CD8-positive, alpha-beta memory T cell (primary cell): Measurements from ENCODE around the gene MARCHF11. TPM values are rescaled to one million over a fixed set of nuclear protein-coding genes. Genes with fewer than 3 reads are reported as not detected.

Experiments
- CTCF ChIA-PET: fragments of 350-600 bp; sonication (Branson Sonifier 250); formaldehyde crosslinking; loops from one replicate; lab custom pipeline; 2021; ENCODE audit warnings: antibody characterized with exemption; lab: Charles Lee
- POLR2A ChIA-PET: fragments of 350-600 bp; sonication (Branson Sonifier 250); formaldehyde crosslinking; loops from one replicate; lab custom pipeline; 2021; ENCODE audit warnings: antibody characterized with exemption; lab: Charles Lee
- DNase-seq, 5 donors: peaks; one replicate each; pipeline versions ENCODE4 v3.0.0 to v3.0.0-alpha.2; 2020 to 2022; ENCODE audit warnings: mixed read lengths in 1 of 5
- H3K27ac ChIP-seq: one replicate; pipeline ENCODE4 v1.7.0; 2013; ENCODE audit warnings: low read depth, mild to moderate bottlenecking, low read length, moderate library complexity
- H3K27me3 ChIP-seq: 2 replicates; pipeline ENCODE4 v1.7.0; 2013; ENCODE audit warnings: low read length, mild to moderate bottlenecking; ENCODE audit not compliant: insufficient read depth, poor library complexity, severe bottlenecking
- H3K36me3 ChIP-seq: 2 replicates; pipeline ENCODE4 v1.7.0; 2013; ENCODE audit warnings: mild to moderate bottlenecking, low read length, moderate library complexity; ENCODE audit not compliant: insufficient read depth
- H3K4me1 ChIP-seq: 2 replicates; pipeline ENCODE4 v1.7.0; 2013; ENCODE audit warnings: mild to moderate bottlenecking, low read length, moderate library complexity; ENCODE audit not compliant: insufficient read depth
- H3K4me3 ChIP-seq: 2 replicates; pipeline ENCODE4 v1.7.0; 2013; ENCODE audit warnings: mild to moderate bottlenecking, low read length
- H3K9me3 ChIP-seq: 2 replicates; pipeline ENCODE4 v1.7.0; 2013; ENCODE audit warnings: mild to moderate bottlenecking, low read length
- H3K27ac Mint-ChIP-seq, 8 donors: one replicate each; pipeline ENCODE4 v1.8.0; 2020 to 2021; ENCODE audit warnings: mixed read lengths in 8 of 8, mild to moderate bottlenecking in 6 of 8, inconsistent platforms in 3 of 8, moderate library complexity in 3 of 8
- H3K27me3 Mint-ChIP-seq, 2 donors: one replicate each; pipeline ENCODE4 v1.8.0; 2020 to 2021; ENCODE audit warnings: mixed read lengths in 2 of 2, mild to moderate bottlenecking in 1 of 2, moderate library complexity in 1 of 2
- H3K36me3 Mint-ChIP-seq, 3 donors: one replicate each; pipeline ENCODE4 v1.8.0; 2020 to 2021; ENCODE audit warnings: mixed read lengths in 3 of 3, inconsistent platforms in 1 of 3, mild to moderate bottlenecking in 1 of 3
- H3K4me1 Mint-ChIP-seq, 3 donors: one replicate each; pipeline ENCODE4 v1.8.0; 2020 to 2021; ENCODE audit warnings: mixed read lengths in 3 of 3, inconsistent platforms in 1 of 3, mild to moderate bottlenecking in 1 of 3
- H3K4me3 Mint-ChIP-seq, 7 donors: one replicate each; pipeline ENCODE4 v1.8.0; 2020 to 2021; ENCODE audit warnings: mixed read lengths in 7 of 7, mild to moderate bottlenecking in 6 of 7, moderate library complexity in 4 of 7, inconsistent platforms in 2 of 7
- H3K9me3 Mint-ChIP-seq, 5 donors: one replicate each; pipeline ENCODE4 v1.8.0; 2020 to 2022; ENCODE audit warnings: mixed read lengths in 5 of 5, mild to moderate bottlenecking in 3 of 5, moderate library complexity in 2 of 5, inconsistent platforms in 1 of 5
- polyA plus RNA-seq: library from polyadenylated mRNA; unstranded; fragments of 300-500 nt; fragmentation: Illumina TruSeq; gene quantifications from one replicate; pipeline ENCODE4 v1.2.3, GENCODE V29; 2021
- total RNA-seq, 2 experiments: library from RNA; stranded (reverse); gene quantifications; one replicate each; pipeline ENCODE4 v1.2.3, GENCODE V29; 2021

Gene MARCHF11
- total and polyA plus RNA-seq, 3 experiments from 2014 or later = not detected

DNA sequence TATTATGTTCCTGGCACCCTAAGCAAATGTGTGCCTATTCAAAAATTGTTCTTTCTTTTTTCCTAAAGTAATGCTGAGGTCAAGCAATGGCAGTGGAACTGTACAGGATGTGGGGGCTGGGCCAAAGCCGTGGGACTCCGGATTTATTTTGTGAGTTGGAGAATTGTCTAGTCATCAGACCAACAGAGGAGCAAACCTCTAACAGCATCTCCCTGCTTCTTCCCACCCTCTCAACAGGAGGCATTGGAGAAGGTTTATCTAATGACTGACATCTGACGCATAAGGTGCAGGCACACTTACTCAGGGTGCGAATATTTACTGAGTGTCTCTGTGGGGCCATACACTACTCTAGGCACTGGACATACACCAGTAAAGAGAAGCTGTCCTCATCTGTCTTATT, 38.6 kb downstream of the MARCHF11 start:
- DNase-seq = no peak
- ChIA-PET POLR2A (no interaction called here), CTCF (no interaction called here)
- H3K36me3 Mint-ChIP-seq = no peaks in the 10 kb centered on the region
- H3K4me1 Mint-ChIP-seq = no peaks in the 10 kb centered on the region
- H3K9me3 Mint-ChIP-seq = peaks cover 4 to 12% (median 8%) of the 10 kb centered on the region in 5 donors
- peaks cover 0 to 1% of the 10 kb centered on the region in 2 donors for H3K27me3 Mint-ChIP-seq
- Histone ChIP-seq H3K4me3 (no peak overlapping the region), H3K36me3 (no peaks in the 10 kb centered on the region), H3K9me3 (no peaks in the 10 kb centered on the region), H3K27ac (no peak overlapping the region), H3K4me1 (no peaks in the 10 kb centered on the region), H3K27me3 (no peaks in the 10 kb centered on the region)
- no peak overlapping the region for H3K4me3 Mint-ChIP-seq
- H3K27ac Mint-ChIP-seq = no peak overlapping the region

DNA sequence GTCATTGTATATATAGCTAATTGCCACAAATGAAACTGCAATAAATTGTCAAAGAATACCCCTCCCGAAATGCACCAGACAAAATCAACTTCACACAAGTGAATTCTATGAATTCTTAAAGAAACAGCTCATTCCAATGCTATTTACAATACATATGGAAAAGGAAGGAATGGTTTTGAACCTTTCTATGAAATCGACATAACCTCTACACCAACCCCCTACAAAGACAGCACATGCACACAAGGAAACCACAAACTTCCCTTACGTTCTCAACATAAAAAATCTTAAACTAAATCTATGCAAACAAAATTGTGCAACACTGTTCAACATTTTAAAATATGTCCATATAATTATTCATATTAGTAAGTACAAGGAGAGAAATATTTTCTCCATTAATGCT, 39.2 kb downstream of the MARCHF11 start:
- H3K9me3 Mint-ChIP-seq = peaks cover 4 to 13% (median 9%) of the 10 kb centered on the region in 5 donors
- H3K4me1 ChIP-seq = no peaks in the 10 kb centered on the region
- CTCF ChIA-PET = no interaction called here

DNA sequence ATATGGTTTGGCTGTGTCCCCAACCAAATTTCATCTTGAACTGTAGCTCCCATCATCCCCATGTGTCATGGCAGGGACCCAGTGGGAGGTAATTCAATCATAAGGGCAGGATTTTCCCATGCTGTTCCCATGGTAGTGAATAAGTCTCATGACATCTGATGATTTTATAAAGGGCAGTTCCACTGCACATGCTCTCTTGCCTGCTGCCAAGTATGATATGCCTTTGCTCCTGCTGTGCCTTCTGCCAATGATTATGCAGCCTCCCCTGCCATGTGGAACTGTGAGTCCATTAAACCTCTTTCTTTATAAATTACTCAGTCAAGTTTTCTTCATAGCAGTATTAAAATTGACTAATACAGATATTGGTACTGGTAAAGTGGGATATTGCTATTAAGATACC, 42.4 kb downstream of the MARCHF11 start:
- Mint-ChIP-seq H3K9me3 (peaks cover 7 to 13% (median 9%) of the 10 kb centered on the region in 5 donors), H3K27ac (no peak overlapping the region), H3K36me3 (no peaks in the 10 kb centered on the region), H3K4me3 (no peak overlapping the region), H3K27me3 (peaks cover 0 to 2% of the 10 kb centered on the region in 2 donors), H3K4me1 (no peaks in the 10 kb centered on the region)
- H3K27ac ChIP-seq = no peak overlapping the region
- H3K4me3 ChIP-seq = no peak overlapping the region
- DNase-seq = no peak
- no peaks in the 10 kb centered on the region for H3K4me1 ChIP-seq
- POLR2A ChIA-PET = no interaction called here
- H3K36me3 ChIP-seq = no peaks in the 10 kb centered on the region
- no peaks in the 10 kb centered on the region for H3K27me3 ChIP-seq
- H3K9me3 ChIP-seq = no peaks in the 10 kb centered on the region
- CTCF ChIA-PET = no interaction called here

More for the DNA sequence above, 39.2 kb downstream of the MARCHF11 start:
- H3K9me3 ChIP-seq = no peaks in the 10 kb centered on the region
- Mint-ChIP-seq H3K27ac (no peak overlapping the region), H3K27me3 (peaks cover 0 to 1% of the 10 kb centered on the region in 2 donors), H3K4me1 (no peaks in the 10 kb centered on the region), H3K4me3 (no peak overlapping the region), H3K36me3 (no peaks in the 10 kb centered on the region)
- POLR2A ChIA-PET = no interaction called here
- no peak overlapping the region for H3K27ac ChIP-seq
- H3K36me3 ChIP-seq = no peaks in the 10 kb centered on the region
- H3K4me3 ChIP-seq = no peak overlapping the region
- no peak for DNase-seq
- H3K27me3 ChIP-seq = no peaks in the 10 kb centered on the region

DNA sequence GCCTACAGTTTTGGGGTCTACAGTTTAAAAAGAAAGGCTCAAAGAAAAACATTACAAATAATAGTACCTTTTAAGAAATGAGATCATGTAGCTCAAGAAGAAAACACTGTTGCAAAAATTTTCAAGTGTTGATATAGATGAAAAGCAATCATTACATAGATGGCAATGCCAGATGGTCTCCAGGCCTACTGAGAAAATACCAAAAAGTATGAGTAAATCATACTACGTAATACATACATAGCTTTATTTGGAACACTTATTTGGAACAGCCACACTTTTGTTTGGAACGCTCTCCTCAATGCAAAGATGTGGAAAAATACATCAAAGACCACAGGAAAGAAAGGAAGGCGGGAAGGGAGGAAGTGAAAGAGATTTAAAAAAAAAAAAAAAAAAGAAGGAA, 44.1 kb downstream of the MARCHF11 start:
- H3K4me3 Mint-ChIP-seq = no peak overlapping the region

DNA sequence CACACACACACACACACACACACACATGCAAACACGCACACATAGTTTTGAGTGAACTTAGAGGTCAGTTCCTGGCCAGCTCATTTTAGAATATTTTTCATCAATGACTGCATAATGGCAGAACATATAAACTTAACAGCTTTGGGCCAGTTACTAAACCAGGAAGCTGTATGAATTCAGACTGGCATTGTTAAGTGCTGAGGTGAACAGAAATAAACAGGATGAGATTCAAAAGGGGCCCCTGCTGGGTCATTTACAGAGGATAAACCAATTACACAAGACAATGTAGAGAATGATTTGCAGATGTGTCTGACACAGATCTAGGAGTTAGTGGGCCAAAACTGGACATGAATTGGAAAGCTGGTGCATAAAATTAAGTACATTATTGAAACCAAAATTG, 44.6 kb downstream of the MARCHF11 start:
- Histone ChIP-seq H3K4me3 (no peak overlapping the region), H3K27ac (no peak overlapping the region), H3K4me1 (no peaks in the 10 kb centered on the region), H3K36me3 (no peaks in the 10 kb centered on the region), H3K27me3 (no peaks in the 10 kb centered on the region), H3K9me3 (no peaks in the 10 kb centered on the region)
- H3K27me3 Mint-ChIP-seq = peaks cover 0 to 2% of the 10 kb centered on the region in 2 donors
- H3K4me1 Mint-ChIP-seq = no peaks in the 10 kb centered on the region
- H3K9me3 Mint-ChIP-seq = peaks cover 7 to 12% (median 9%) of the 10 kb centered on the region in 5 donors
- H3K4me3 Mint-ChIP-seq = no peak overlapping the region
- H3K36me3 Mint-ChIP-seq = no peaks in the 10 kb centered on the region
- ChIA-PET POLR2A (no interaction called here), CTCF (no interaction called here)
- no peak for DNase-seq
- no peak overlapping the region for H3K27ac Mint-ChIP-seq

More for the DNA sequence above, 44.1 kb downstream of the MARCHF11 start:
- DNase-seq = no peak
- POLR2A ChIA-PET = no interaction called here
- no peaks in the 10 kb centered on the region for H3K9me3 ChIP-seq
- CTCF ChIA-PET = no interaction called here
- H3K4me3 ChIP-seq = no peak overlapping the region
- H3K27ac Mint-ChIP-seq = no peak overlapping the region
- no peaks in the 10 kb centered on the region for H3K27me3 ChIP-seq
- no peaks in the 10 kb centered on the region for H3K36me3 Mint-ChIP-seq
- H3K9me3 Mint-ChIP-seq = peaks cover 7 to 12% (median 9%) of the 10 kb centered on the region in 5 donors
- H3K27me3 Mint-ChIP-seq = peaks cover 0 to 2% of the 10 kb centered on the region in 2 donors
- no peak overlapping the region for H3K27ac ChIP-seq
- H3K4me1 ChIP-seq = no peaks in the 10 kb centered on the region
- H3K36me3 ChIP-seq = no peaks in the 10 kb centered on the region
- no peaks in the 10 kb centered on the region for H3K4me1 Mint-ChIP-seq

DNA sequence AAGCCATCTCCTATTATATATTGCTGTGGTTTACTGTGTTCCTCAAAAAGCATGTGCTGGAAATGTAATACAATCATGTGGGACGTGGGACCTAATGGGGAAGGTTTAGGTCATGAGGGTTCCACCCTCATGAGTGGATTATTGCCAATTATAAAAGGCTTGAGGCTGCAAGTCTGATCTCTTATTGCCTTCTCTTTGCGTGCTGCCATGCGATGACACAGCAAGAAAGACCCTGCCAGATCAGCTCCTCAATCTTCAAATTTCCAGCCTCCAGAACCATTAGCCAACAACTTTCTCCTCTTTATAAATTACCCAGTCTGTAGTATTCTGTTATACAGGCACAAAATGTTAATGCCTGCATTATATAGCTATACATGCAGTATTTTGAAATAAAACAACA, 45.4 kb downstream of the MARCHF11 start:
- Histone ChIP-seq H3K27me3 (no peaks in the 10 kb centered on the region), H3K4me3 (no peak overlapping the region), H3K36me3 (no peaks in the 10 kb centered on the region), H3K9me3 (no peaks in the 10 kb centered on the region), H3K4me1 (no peaks in the 10 kb centered on the region), H3K27ac (no peak overlapping the region)
- POLR2A ChIA-PET = no interaction called here
- CTCF ChIA-PET = no interaction called here
- H3K27me3 Mint-ChIP-seq = peaks cover 0 to 2% of the 10 kb centered on the region in 2 donors
- H3K4me1 Mint-ChIP-seq = no peaks in the 10 kb centered on the region
- H3K36me3 Mint-ChIP-seq = no peaks in the 10 kb centered on the region
- H3K9me3 Mint-ChIP-seq = peaks cover 7 to 10% (median 9%) of the 10 kb centered on the region in 5 donors
- no peak for DNase-seq
- no peak overlapping the region for H3K4me3 Mint-ChIP-seq
- no peak overlapping the region for H3K27ac Mint-ChIP-seq

DNA sequence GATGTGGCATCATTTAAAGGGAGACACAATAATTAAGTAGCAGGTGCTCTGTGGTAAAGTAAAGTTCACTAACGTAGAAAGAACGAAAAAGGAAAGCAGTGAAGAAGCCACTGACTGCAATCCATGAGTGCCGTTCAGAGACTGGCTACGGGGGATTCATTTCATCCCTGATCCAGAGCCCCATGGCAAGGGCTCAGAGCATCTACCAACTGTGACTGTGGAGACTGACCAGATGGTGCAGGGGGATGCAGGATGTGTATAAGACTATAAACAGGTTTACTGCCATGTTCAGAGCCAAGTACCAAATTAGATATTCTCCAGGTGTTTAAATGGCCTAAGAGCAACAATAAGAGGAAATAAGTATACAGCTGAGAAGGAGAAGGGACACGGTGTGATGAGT, 47.7 kb downstream of the MARCHF11 start:
- Mint-ChIP-seq H3K9me3 (peaks cover 0 to 10% (median 3%) of the 10 kb centered on the region in 5 donors), H3K36me3 (no peaks in the 10 kb centered on the region), H3K4me1 (no peaks in the 10 kb centered on the region), H3K4me3 (no peak overlapping the region), H3K27me3 (peaks cover 0 to 2% of the 10 kb centered on the region in 2 donors), H3K27ac (no peak overlapping the region)
- H3K9me3 ChIP-seq = no peaks in the 10 kb centered on the region
- H3K36me3 ChIP-seq = no peaks in the 10 kb centered on the region
- DNase-seq = no peak
- no peak overlapping the region for H3K27ac ChIP-seq
- no peak overlapping the region for H3K4me3 ChIP-seq
- ChIA-PET POLR2A (no interaction called here), CTCF (no interaction called here)
- no peaks in the 10 kb centered on the region for H3K27me3 ChIP-seq
- H3K4me1 ChIP-seq = no peaks in the 10 kb centered on the region

DNA sequence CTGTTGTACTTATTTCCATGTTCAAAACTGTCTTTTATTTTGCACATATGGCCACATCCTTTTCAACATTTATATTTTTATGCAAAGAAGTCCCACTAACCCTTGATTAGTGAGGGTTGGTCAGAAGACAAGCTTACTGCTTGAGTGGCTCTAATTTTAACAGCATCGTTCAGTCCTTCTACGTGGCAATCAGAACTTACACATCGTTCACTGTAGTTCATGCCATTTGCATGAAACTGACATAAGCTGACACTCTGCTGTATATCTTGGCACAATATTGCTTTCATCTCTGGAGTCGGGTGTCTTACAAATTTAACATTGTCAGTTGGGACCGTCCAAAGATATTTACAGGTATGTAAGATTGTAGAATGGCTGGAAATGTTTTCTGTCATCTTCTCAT, 50.6 kb downstream of the MARCHF11 start:
- Histone ChIP-seq H3K36me3 (no peaks in the 10 kb centered on the region), H3K4me1 (no peaks in the 10 kb centered on the region), H3K4me3 (no peak overlapping the region), H3K27me3 (no peaks in the 10 kb centered on the region), H3K27ac (no peak overlapping the region), H3K9me3 (no peaks in the 10 kb centered on the region)
- no peaks in the 10 kb centered on the region for H3K27me3 Mint-ChIP-seq
- H3K27ac Mint-ChIP-seq = no peak overlapping the region
- H3K4me1 Mint-ChIP-seq = no peaks in the 10 kb centered on the region
- CTCF ChIA-PET = no interaction called here
- H3K4me3 Mint-ChIP-seq = no peak overlapping the region
- POLR2A ChIA-PET = no interaction called here
- peaks cover 0 to 7% (median 0%) of the 10 kb centered on the region in 5 donors for H3K9me3 Mint-ChIP-seq
- no peak for DNase-seq
- no peaks in the 10 kb centered on the region for H3K36me3 Mint-ChIP-seq
